GM06990 (cell line): ENCODE results near the gene KCTD3.

Experiments
- DNase-seq: peaks from one replicate; pipeline ENCODE4 v3.0.0-alpha.2; 2011; ENCODE audit not compliant: insufficient read length; ENCODE audit errors: extremely low read depth
- H3K27me3 ChIP-seq: replicated peaks from 2 replicates; pipeline ENCODE4 v1.6.0; 2011; ENCODE audit warnings: low read length; ENCODE audit not compliant: control insufficient read depth, insufficient read depth
- H3K36me3 ChIP-seq: 2 replicates; pipeline ENCODE4 v1.5.1; 2011; ENCODE audit warnings: low read length; ENCODE audit not compliant: control insufficient read depth, insufficient read depth
- H3K4me3 ChIP-seq: replicated peaks from 2 replicates; pipeline ENCODE4 v1.5.1; 2011; ENCODE audit warnings: low read depth, mild to moderate bottlenecking, control low read depth, low read length
- TF ChIP-seq, protein P1 (sequence below): IDR thresholded peaks from 2 replicates; pipeline ENCODE4 v1.5.1; 2011; ENCODE audit warnings: low read length, control low read depth, mild to moderate bottlenecking, inconsistent platforms; ENCODE audit not compliant: insufficient read depth, poor library complexity, severe bottlenecking

Gene KCTD3

DNA sequence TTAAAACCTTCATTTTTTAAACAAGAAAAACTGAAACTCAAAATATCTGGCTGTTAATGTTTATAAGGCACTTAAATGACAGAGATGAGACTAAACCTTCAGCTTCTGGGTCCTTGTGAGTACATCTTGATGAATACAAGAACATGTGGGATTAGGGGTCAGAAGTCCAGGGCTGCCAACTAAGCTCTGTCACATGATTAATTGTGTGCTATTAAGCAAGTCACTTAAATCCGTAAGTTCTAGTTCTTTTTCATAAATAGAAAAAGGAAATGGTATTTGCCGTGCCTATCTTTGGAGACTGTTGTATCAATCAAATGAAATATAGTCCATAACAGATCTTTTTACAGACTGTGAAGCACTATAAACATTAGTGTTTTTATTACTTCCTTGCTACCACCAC is 43.2 kb upstream of the KCTD3 start:
- no peak for DNase-seq
- H3K36me3 ChIP-seq = no peaks in the 10 kb centered on the region
- TF ChIP-seq, protein P1, sequence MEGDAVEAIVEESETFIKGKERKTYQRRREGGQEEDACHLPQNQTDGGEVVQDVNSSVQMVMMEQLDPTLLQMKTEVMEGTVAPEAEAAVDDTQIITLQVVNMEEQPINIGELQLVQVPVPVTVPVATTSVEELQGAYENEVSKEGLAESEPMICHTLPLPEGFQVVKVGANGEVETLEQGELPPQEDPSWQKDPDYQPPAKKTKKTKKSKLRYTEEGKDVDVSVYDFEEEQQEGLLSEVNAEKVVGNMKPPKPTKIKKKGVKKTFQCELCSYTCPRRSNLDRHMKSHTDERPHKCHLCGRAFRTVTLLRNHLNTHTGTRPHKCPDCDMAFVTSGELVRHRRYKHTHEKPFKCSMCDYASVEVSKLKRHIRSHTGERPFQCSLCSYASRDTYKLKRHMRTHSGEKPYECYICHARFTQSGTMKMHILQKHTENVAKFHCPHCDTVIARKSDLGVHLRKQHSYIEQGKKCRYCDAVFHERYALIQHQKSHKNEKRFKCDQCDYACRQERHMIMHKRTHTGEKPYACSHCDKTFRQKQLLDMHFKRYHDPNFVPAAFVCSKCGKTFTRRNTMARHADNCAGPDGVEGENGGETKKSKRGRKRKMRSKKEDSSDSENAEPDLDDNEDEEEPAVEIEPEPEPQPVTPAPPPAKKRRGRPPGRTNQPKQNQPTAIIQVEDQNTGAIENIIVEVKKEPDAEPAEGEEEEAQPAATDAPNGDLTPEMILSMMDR = no peak
- H3K27me3 ChIP-seq = no peaks in the 10 kb centered on the region
- no peak overlapping the region for H3K4me3 ChIP-seq

DNA sequence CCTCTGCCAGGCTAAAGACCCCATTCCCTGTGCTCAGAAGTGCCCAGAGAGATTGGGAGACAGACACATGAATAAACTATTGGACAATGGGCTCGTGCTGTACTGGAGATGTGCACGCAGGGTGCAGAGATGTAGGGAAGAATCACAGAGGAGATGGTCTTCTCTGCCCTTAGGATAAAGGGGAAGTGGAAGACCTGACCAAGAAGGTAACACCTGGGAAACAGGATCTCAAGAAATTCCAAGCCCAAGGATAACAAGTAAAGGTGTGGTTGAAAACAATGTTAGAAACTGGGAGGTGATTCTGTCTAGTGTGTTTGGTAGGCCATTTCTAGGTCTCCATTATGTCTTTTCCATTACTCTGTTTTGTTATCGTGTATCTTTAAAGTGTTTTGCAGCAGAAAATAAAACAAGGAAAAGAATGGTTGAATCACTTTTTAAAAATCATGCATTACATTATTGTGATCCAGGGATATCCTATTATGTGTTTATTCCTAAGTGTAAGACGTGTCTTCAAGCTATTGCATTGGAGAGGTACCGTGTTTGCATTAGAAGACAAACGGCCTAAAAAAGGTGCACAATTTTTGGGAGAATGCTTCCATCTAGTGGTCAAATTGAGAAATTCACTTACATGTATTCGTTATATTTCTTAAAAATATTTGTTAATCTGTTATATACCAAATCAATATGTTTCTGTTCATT is 40.8 kb upstream of the KCTD3 start:
- no peak overlapping the region for H3K4me3 ChIP-seq
- DNase-seq = peak; percentile 13
- no peaks in the 10 kb centered on the region for H3K27me3 ChIP-seq
- TF ChIP-seq, protein P1 = peak; percentile 35
- no peaks in the 10 kb centered on the region for H3K36me3 ChIP-seq

DNA sequence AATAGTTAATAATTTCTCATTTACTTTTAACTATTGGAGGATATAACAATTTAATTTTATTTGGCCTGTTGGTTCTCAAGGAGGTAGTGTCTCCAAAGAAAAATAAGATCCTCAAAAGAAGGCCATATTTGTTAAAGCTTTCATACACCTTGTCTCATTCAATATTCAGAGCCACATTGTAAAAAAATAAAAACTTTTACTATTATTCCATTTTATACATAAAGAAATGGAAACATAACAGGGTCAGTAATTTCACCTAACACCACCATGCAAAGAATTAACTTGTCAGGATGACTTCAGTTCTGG is 40.3 kb upstream of the KCTD3 start:
- DNase-seq = no peak
- Histone ChIP-seq H3K4me3 (no peak overlapping the region), H3K27me3 (no peaks in the 10 kb centered on the region), H3K36me3 (no peaks in the 10 kb centered on the region)
- TF ChIP-seq, protein P1 = no peak

DNA sequence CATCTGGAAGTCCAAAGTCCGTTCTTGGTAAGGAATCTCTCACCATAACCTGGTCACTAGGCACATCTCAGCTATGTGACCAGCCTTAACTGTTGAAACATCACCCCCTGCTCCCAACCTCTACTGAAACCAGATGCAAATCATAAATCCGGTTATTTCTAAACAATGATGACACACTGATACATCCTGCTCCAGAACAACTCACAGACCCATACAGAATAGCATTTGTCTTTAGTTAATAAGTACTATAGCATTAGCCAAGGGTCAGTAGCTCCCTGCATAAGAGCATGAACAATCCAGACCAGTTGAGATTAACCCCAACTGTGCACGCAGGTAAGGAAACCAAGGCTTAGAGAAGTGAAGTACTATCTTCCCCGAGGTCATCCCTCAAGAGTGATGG is 38.0 kb upstream of the KCTD3 start:
- no peaks in the 10 kb centered on the region for H3K27me3 ChIP-seq
- H3K4me3 ChIP-seq = no peak overlapping the region
- no peak for DNase-seq
- TF ChIP-seq, protein P1 = no peak
- no peaks in the 10 kb centered on the region for H3K36me3 ChIP-seq

DNA sequence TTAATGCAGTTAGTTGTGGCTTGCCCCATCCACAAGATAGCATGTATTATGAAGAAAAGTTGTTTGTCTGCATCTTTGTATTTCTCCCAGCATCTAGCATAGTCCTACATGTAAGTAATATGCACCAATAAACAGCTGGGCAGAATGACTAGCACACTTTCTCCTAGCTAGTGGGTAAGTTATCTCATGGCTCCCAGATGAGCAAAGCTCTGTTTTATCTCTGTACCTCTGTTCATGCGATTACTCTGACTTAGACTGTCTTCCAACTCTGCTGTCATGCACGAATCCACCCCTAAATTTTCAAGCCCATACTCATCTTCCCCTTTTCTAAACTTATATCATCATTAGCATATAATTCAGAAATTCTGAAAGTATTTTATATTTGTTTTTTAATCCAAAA is 37.5 kb upstream of the KCTD3 start:
- Histone ChIP-seq H3K36me3 (no peaks in the 10 kb centered on the region), H3K4me3 (no peak overlapping the region), H3K27me3 (no peaks in the 10 kb centered on the region)
- TF ChIP-seq, protein P1 = no peak
- DNase-seq = no peak
